SIG-M5 treated with dmso at 0.1 percent for 504 hours (cell line): ENCODE results near the gene WDFY4.

Experiments
- DNase-seq: peaks from one replicate; lab custom pipeline; 2025; ENCODE audit not compliant: unreplicated experiment; lab: John Stamatoyannopoulos, UW

The WDFY4 gene

DNA sequence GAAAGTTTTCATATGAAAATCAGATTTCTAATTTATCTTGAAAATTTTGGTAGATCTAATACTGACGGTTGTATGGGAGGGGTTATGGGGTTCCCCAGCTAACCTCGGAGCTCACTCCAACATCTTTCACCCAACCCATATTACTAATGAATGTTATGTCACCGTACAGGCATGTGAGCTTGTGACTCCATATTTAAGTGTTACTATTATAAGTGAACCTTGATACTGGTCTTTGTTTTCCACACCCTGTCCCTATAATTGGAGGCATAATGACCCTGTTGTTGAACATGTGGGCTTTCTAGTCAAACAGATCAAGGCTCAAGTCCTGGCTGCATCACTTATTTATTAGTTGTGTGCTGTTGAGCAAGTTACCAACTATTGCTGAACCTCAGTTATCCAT, 27.2 kb downstream of the WDFY4 start:
- DNase-seq: no peak

DNA sequence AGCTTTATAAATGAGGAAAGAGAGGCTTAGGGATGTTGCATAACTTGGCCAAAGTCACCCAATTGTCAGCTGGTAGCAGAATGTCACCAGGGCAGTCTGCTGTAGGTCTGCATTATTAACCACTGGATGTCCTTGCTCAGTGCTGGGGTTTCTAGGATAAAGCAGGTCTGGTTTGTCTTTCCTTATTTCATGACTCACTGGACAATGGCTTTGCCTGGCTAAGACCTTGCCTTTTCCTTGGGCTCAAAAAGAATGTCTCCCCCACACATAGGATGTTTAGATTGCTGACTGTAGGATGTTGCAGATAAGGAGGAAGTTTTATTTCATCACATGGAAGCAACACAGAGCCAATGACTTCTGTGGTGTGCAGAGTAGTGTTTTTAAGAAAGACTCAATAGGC, 29.4 kb downstream of the WDFY4 start:
- peak; percentile 60 for DNase-seq

DNA sequence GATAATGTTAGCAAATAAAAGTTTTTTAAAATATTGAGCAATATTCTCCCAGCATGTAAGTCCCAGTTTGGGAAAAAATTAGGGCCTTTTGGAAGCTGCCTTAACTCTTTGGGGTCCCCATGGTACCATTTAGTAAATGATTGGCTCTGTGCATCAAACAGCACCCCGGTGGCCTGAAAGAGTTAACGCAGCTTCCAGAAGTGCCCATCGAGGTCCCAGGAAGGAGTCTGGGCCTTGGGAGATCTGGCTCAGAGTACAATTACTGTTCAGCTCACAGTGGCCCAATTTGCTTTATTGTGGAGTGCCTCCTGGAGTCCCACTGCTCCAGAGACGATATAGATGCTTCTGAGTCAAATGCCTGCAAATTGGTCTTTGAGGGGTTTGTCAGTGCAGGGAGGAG, 31.7 kb downstream of the WDFY4 start:
- no peak for DNase-seq

DNA sequence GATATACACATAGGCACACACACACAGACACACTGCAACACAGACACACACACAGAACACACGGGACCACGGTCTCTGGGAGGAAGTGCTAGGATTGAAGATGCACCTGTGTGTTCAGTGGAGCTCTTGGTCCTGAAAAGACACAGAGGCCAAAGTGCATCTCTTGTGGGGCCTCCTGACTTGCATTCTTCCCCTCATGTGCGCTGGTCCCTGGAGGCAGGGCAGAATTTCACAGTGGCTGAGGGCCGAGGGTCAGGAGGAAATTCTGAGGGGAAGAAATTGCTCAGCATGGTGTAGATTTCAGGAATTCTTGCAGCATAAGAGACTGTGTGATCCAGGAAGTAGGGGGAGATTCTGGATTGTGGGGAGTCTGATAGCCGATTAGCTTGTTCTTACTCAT, 35.9 kb downstream of the WDFY4 start:
- no peak for DNase-seq

DNA sequence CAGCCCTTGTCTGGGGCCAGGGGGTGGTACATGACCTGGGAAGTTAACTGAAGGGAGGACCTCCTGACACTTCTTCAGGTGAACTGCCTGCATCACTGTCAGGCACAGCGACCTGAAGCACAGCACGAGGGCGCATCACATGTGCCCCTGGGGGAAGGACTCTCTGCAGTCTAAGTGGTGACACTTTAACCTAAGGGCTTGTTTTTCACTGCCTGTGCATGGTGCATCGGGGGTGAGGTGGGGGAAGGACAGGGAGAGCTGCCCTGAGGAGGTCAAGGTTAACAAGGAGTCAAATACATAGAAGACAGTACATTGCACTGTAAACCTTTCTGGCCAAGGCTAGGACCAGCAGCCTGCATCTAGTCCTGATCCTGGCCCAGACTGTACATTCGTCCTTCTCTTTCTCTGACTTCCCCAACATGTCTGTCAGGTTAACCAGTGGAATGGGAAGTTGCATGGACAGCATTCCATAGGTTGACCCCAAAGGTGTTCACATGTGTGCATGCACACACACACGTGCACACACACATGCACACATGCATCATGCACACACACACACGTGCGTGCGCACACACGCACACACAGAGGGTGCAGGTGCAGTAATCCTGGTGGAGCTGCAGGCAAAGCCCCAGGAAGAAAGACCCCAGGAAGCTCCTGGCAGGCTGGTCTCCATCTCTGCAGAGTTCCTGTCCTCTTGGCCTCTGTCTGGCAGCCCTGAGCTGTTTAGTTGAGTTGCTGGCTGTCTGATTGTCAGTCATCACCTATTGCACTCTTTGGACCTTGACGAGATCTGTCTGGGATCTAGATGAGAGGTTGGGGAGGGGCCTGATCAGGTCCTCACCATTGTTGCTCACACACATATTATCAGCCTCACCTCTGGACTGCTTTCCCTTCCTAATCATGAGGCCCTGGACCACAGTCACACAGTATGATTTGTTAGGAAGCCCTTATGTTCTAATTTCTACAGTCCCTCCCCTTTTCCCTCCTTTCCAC, 37.8 kb downstream of the WDFY4 start:
- DNase-seq: no peak

DNA sequence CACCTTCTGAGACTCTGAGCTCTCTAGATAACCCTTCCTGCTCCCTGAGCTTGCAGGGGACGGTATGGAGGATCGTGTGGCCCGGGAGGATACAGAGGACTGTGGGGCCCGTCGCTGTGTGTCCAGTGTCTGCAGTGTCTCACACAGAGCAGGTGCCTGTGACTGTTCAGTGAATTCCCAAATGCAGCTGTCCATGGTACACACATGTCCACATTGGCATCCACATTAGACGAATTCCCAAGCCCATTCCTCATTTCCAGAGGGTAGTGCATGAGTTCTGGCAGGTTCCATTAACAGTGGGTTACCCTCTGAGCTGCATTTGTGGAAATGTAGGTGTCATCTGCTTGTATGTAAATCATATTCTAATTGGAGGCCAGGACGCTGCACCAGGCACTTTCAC, 39.5 kb downstream of the WDFY4 start:
- DNase-seq: no peak

DNA sequence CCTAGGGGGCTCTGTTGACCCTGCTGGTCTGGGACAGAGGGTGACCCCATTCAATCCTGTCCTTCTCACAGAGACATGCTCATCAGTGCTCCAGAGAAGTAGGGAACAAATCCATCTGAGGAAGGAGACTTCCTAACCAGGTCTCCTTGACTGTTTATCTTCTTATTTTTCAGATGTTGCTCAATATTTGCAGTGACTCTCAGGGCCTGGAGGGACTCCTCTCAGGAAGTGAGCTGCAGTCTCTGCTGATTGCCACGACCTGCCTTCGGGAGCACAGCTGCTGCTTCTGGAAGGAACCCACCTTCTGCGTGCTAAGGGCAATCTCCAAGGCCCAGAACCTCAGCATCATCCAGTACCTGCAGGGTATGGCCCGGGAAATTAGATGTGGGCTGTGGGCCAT, 41.0 kb downstream of the WDFY4 start:
- no peak for DNase-seq

DNA sequence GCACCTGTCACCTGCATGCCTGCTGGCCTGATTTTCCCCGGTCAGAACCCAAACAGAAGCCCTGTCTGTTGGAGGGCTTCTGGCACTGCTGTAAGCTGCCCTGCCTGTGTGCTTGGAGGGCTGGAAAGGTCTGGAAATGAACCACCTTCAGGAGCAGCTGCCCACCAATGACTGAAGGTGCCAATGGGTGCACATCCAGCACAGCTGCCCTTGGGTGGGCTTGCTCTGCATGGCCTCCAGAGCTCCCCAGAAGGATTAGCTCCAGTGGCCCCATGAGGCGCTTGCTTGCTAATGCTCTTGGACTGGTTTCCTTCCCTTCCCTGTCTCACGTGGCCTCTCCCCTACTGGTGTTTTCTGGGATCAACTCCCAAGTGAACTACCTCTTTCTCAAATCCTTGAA, 43.2 kb downstream of the WDFY4 start:
- no peak for DNase-seq

DNA sequence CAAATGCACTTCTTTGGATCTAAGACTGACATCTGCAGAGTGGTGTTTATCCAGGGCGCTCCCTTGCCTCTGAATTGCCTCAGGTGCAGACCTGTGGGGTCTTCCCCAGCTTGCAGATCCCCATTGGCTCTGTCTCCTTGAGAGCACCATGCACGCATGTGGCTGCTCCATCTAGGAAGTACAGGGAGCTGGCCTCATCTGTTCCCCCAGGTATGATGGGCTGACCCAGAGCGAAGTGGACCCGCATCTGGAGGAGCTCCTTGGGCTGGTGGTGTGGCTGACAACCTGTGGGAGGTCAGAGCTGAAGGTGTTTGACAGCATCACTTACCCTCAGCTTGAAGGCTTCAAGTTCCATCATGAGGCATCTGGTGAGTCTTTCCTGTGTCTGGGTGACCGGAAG, 44.5 kb downstream of the WDFY4 start:
- DNase-seq: no peak

DNA sequence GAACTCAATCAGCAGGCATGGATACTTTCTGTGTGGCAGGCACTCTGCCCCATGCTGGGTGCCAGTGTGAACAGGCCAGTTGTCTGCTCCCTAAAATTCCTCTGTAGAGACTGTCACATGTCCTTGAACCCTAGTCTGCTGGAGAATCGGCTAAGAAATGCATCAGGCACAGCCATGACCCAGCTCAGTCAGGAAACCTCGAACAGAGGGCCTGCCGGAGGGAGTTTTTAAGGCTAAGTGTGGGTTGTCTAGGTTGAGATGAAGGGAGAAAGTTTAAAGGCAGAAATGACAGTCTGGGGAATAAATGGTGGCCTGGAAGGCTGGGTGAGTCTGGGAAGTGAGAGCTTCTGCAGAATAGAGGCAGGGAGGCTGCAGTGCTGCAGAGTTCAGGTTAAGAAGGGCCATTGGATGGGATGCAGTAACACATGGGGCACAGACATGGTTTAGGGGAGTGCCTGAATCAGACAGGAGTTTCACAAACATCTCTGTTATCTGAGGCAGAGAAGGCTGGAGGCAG, 45.3 kb downstream of the WDFY4 start:
- DNase-seq: no peak

DNA sequence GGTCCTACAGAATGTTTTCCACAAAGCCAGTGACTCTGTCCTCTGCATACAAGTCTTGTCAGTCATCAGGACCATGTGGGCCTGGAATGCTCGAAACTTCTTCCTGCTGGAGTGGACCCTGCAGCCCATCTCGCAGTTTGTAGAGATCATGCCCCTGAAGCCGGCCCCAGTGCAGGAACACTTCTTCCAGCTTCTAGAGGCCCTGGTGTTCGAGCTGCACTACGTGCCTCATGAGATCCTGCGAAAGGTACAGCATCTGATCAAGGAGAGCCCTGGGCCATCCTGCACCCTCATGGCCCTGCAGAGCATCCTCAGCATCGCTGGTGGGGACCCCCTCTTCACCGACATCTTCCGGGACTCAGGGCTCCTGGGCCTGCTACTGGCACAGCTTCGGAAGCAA, 46.5 kb downstream of the WDFY4 start:
- DNase-seq: no peak

DNA sequence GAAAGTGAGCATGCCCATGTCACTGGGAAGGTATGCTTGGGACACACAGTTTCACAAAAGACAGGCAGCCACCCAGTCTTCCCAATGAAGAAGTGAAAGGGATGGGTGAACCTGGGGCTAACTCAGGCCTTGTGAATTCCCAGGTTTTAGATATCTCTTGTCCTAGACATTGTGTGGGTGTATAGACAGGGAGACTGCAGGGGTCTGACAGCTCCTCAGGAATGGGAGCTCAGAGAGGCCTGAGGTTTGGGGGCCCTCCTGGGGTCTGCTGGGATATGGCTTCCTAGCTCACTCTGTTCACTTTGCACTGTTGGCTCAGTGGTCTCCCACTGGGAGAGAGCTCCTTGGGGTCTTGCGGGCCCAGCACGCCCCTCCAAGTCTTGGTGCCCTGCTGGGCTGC, 47.0 kb downstream of the WDFY4 start:
- no peak for DNase-seq

DNA sequence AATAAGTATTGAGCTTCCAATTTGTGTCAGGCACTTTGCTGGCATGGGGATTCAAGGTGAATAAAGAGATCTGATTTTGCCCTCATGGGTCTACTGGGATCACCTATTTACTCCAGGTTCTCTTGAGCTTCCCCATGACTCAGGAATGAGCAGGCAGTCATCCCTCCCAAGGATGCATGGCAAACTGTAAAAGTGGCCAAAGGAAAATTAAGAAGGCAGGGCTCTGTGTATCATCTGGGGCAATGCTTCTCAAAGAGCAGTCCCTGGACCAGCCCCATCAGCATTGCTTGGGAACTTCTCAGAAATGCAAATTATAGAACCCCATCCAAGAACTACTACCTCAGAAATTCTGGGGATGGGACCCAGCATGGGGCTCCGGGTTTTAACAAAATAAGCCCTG, 48.7 kb downstream of the WDFY4 start:
- DNase-seq: no peak

DNA sequence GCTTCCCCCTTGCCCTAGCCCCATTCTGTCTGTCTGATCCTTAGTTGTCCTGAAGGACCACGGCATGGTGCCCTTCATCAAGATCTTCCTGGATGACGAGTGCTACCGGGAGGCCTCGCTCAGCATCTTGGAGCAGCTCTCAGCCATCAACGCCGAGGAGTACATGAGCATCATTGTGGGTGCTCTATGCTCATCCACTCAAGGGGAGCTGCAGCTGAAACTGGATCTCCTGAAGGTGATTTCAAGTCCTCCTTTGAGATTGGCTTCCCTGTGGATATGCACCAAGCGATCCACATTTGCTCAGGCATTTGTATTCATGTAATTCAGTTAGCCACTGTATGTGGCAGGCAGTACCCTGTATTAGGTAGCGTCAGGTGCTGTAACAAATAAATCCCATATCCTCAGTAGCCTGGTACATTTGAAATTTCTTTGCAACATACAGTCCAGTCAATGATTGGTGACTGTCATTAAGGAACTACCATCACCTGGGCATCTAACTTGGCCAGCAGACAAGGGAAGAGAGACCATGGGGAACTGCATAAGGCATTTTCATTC, 51.2 kb downstream of the WDFY4 start:
- DNase-seq: no peak

DNA sequence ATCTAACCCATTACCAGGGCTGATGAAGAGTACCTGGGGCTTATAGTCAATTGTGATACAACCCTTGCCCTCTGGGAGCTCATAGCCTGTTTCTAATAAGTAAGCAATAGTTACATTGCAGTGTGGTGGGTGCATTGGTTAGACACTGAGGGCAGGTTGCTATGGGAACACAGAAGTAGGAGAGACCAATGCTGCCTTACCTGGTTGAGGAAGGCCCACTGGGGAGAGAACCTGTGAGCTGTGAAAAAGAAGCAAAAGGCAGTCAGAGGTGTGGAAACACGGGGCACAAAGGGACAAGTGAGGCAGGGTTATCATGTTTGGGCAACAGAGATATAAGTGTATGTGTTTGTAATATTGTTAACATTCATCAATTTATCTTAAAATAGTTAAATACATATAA, 51.9 kb downstream of the WDFY4 start:
- DNase-seq: no peak

DNA sequence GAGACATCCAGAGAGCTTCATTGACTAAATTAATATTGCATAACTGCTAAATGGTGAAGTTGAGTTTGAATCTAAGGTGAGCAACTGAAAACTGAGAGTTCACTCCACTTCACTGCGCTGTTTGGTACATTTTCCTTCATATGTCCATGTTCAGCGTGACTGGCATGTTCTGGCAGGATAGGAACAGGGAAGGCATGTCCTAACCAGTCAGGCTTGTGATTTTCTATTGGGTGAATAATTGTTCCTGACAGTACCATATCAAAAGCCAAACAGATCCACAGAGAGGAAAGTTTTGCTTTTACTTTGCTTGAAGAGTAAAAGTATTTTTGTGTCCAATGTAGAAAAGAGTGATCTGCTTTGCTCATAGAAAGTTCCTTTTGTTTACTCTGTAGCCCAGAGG, 53.2 kb downstream of the WDFY4 start:
- DNase-seq: no peak

DNA sequence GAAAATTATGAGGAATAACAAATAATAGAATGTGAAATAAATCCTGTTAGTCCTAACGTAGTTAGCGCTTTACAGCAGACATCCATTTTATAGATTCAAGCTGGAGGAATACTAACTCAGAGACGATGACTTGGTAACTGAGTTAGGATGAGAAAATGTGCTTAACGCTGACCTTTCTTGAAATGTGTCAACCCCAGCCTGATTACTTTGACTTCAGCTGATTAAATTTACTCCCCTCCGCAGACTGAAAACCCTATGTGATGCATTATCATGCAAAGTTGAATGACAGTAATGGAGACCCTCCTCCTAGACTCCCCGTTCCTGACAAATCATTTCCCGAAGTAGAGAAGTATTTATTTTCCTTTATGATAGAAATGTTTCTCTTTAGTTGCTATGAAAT, 54.5 kb downstream of the WDFY4 start:
- no peak for DNase-seq

DNA sequence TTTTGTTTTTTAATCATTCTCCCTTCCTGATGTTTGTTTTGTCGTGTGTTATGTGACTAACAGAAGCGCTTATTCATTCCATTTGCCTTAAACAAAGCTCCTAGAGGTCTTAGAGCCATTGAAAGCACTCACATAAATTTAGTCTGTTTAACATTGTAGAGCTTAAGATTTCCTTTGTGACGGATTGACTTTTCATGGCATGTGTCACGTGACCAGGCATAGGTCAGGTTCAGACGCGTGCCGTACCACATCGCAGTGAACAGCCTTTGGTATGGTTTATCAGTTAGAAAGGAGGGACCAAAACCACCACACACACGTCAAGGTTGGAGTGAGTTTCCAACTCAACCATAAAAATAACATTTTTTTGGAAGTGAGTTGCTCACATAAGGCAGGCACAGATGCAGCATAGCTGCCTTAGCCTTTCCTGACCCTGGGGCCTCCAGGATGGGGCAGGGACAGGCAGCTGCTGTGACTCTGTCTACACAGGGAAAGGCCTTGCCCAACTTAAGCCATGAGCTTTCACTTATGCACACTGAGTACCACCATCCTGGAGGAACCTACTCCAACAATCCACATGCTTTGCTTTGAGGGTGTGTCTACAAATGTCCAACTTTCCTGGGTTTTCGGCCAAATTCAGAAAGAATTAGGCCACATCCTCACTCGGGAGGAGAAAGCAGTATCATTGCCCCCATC, 55.5 kb downstream of the WDFY4 start:
- no peak for DNase-seq

DNA sequence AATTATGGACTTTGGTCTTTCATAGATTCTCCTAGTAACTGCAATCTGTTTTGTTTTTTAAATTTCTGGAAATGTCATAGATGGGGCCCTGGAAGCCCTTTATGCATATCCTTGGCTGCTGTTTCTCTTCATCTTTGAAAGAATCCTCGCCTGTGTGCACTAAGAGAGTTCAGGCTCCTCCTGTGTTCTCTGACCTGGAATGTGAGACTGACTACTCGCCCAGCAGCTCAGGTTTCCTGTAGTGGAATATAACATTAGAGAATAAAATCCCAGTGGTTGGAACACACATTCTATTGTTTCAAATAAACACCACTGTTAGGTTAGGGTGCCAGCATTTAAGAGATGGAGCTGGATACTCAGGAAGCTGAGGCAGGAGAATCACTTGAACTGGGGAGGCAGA, 56.3 kb downstream of the WDFY4 start:
- no peak for DNase-seq

DNA sequence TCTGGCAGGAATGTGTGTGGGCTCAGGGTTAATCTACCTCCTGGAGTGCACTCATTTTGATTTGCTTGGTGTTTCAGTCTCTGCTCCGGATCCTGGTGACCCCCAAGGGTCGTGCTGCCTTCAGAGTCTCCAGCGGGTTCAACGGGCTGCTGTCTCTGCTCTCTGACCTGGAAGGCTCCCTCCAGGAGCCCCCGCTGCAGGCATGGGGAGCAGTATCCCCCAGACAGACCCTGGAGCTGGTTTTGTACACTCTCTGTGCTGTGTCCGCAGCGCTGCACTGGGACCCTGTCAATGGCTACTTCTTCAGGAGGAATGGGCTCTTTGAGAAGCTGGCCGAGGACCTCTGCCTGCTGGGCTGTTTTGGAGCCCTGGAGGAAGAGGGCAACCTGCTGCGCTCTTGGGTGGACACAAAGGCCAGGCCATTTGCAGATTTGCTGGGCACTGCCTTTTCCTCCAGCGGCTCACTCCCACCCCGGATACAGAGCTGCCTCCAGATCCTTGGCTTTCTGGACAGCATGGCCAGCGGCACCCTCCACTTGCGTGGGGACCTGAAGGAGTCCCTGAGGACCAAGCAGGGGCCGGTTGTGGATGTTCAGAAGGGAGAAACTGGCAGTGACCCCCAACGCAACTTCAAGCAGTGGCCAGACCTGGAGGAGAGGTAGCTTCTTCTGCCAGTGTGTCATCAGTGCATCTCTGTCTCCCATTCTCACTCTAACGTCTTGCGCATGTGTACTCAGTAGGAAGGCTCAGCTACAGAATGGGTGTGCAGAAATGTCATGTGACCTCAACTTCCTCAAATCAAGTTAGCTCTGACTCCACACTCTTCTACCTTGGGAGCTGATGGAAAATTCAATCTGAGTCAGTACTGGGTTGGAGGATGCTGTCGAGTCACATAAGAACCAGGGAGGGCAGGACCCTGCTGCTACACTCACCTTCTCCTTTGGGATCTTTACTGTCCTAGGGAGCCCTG, 58.5 kb downstream of the WDFY4 start:
- peak; percentile 24 for DNase-seq

DNA sequence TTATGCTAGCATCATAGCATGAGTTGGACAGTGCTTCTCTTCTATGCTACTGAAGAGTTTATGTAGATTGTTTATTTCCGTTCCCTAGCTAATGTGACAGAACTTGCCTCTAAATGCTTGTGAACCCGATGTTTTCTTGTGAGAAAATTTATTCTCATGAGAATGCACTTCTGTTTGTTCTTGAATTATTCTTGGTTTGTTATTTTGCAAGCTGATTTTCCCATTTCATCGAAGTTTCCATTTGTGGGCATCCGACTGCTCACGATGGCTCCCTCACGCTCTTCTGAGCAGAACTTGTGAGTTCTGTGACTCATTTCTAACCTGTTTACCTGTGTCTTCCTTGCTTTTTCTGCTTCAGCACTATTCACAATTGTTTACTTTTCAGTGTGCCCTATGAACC, 59.9 kb downstream of the WDFY4 start:
- DNase-seq: no peak
